ENCODE measurements around the gene BPIFA1.
A peak's percentile ranks its signal among the peaks of the same experiment; 100 is the strongest.

The BPIFA1 gene

DNA sequence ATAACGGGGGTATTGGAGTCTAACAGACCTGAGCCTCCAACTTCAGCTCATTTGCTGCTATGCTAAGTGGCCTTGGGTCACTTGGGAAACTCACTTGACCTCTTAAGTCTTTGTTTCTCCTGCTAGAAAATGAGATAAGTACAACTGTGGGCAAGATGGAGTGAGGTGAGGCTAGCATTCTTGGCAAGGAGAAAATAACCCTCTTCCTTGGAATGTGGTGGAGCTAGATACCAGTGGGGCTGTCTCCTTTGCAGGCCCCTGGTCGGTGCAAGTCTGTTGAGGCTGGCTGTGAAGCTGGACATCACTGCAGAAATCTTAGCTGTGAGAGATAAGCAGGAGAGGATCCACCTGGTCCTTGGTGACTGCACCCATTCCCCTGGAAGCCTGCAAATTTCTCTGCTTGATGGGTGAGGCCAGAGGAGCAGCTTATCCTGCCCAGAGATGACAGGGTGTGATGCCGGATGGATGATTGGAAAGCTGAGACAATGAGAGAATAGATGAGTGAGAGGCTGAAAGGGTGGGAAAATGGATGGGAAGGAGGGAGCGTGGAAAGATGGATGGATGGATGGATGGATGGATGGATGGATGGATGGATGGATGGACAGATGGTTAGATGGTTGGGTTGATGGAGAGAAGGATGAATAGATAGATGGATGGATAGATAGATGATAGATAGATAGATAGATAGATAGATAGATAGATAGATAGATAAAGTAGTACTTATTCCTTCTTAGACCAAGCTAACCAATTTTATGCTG lies 4.4 kb downstream of the BPIFA1 start:
- no peak for DNase-seq (ENCODE audit: low read depth)

DNA sequence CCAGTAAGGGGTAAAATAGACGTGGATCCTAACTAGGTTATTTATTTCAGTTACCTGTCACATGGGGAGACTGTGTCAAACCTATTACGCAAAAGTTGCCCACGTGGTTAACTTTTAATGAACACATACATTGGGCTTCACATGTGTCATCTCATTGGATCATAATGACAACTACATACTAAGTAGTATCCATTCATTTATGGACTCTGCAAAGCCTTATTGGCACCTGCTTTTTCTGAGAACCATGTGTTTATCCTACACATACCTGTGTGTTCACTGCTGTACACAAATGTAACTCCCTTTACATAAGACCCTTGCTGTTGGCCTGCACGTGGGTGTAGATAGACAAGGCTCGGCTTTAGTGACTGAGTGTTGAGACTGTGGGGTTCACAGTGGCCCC lies 5.1 kb downstream of the BPIFA1 start:
- no peak for DNase-seq (ENCODE audit: low read depth)

DNA sequence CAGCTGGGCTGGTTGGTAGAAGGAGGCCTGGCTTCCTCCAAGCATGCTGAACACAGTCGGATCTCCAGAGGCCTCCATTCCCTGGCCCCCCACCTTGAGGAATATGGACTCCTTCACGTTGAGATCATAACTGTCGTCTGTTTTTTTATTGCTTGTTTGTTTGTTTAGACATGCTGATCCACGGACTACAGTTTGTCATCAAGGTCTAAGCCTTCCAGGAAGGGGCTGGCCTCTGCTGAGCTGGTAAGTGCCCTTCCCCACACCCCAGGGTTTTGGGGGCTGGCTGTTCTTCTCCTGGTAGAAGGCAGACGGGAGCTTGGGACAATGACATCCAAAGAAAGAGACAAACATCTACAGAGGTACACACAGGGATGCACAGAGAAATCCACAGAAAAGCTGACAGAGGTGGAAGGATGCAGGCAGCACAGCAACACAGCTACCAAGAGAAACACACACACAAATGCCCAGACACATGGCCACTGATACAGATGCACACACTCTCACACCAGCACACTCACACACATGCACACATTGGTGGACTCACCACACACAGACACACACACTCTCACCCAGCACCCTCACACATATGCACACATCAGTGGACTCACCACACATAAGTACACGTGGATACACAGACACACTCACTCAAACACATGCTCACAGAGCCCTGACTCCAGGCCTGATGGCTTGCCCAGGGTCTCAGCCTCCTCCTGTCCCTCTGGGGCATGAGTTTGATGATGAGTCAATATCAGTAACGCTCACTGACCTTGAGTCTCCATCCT lies 6.7 kb downstream of the BPIFA1 start:
- DNase-seq (ENCODE audit: low read depth) = no peak

DNA sequence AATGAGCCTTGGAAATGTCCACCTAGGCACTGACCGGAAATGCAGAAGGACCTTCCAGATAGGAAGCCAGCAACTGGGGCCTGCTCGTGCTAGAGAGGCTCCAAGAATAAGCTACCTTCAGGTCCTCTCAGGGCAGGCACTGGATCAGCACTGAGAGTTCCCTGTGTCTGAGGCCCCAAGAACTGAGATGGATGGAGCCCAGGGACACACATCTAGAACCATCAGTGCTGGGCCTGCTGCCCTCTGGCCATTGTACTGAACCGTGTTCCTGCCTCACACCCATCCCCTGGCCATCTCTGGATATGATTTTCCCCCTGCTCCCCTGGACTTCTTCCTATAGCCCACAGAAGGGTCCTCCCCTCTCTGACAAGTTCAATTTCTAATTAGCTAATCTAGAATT lies 10.3 kb downstream of the BPIFA1 start:
- no peak for DNase-seq (ENCODE audit: low read depth)

DNA sequence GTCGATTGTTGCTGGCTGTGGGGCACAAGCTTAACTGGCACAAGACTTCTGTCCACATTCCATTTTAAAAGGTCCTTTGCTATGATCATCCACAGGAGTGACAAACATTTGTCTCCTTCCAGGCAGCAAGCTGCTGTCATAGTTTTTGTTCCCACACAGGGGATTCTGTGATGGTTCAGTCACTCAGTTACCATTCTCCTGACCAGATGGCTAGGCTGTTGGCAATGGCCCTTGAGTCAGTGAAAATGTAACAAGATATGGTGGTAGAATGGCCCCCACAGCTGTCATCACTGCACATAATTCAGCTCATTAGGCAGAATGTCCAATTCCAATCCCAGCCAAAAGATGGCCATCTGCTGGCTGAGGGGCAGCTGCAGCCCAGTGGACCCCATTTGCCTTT lies 13.7 kb downstream of the BPIFA1 start:
- no peak for DNase-seq (ENCODE audit: low read depth)

DNA sequence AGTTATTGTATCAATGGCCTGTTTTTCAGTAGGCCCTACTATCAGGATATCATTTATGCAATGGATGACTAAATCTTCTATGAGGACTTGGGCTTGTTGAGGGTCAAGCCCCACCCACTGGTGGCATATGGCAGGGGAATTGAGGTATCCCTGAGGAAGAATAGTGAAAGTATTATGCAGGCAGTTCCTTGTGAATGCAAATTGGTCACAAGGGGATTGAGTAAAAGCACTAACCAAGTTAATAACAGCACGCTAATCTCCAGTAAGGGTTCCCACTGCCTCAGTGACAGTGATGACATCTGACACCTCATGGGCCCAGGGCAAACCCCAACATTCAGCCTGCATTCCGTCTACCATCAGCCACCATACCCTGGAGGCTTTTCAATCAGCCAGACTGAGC lies 14.9 kb downstream of the BPIFA1 start:
- DNase-seq (ENCODE audit: low read depth) = no peak

DNA sequence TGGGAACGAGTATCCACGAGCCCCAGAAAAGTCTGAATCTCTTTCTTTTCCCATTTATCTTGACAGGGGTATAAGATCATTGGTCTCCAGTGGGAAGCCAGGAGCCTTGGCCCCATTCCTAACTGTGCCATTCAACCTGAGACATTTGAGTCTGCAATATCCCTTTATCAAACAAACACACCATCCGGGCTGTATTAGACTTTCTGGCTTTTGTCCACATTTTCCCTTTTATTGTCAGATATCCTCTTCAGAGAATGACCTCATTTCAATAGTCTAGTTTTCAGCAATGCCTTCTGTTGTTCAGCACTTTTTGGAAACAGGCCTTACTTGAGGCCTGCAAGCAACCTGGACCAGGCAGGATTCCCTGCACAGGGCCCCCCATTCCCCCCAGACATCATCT lies 15.7 kb downstream of the BPIFA1 start:
- no peak for DNase-seq (ENCODE audit: low read depth)

DNA sequence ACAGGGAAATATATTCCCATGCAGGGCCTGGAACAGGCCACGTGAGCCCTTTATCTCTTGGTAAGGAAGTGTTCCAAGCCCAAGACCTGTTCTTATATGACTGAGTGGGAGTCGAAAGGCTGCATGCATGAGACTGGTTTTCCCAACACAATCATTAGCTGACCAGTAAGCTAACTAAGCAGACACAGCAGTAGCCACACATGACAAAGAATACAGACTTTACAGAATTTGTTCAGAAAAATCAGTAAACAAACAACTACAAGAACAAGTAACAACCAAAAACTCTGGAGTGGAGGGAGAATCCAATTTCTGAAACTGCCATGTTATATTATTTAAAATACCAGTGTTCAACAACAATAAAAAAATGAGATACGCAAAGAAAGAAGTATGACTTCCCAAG lies 16.7 kb downstream of the BPIFA1 start:
- no peak for DNase-seq (ENCODE audit: low read depth)

DNA sequence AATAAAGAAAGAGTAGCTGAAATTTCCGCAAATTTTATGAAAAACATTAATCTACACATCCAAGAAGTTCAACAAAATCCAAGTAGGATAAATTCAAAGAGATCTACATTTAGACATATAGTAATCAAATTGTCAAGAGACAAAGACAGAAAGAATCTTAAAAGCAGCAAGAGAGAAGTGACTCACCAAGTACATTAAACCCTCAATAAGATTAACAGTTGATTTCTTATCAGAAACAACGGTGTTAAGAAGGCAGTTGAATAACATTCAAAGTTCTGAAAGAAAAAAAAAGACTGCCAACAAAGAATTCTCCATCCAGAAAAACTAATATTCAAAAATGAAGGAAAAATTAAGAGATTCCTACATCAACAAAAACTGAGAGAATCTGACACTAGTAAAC lies 19.2 kb downstream of the BPIFA1 start:
- DNase-seq (ENCODE audit: low read depth) = no peak

DNA sequence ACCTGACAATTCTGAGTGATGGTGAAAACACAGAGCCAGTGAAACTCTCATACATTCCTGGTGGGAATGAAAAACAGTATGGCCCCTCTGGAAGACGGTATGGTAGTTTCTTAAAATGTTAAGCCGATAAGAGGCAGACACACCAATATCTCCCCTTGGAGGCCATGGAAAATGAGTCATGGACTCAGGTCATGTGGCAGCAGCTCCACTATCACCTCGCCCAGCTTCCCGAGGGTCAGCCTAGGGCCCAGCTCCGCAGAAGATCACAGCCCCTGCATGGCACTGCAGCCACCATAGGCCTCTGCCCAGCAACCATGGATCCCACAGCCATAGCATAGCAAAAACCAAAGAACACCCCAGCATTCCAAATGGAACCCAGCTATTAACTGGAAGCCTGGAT lies 21.4 kb downstream of the BPIFA1 start:
- no peak for DNase-seq (ENCODE audit: low read depth)

DNA sequence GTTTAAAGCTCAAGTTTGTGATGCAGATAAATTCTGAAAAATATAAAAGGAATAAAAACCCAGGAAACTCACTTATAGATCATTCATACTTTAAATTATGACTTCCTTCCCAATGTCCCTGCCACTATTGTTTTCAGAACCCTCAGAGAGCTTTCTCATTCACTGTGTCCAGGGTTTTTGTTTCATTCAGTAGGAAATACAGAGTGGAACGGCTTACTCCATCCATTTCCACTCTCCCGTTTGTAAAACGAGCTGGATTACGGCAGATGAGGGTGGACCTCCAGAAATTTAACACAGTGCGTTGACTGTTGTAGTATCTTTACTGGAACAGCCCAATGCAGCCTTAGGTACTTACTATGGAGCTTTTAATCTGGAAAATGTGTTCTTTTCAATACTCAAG lies 23.6 kb downstream of the BPIFA1 start:
- DNase-seq (ENCODE audit: low read depth) = no peak

DNA sequence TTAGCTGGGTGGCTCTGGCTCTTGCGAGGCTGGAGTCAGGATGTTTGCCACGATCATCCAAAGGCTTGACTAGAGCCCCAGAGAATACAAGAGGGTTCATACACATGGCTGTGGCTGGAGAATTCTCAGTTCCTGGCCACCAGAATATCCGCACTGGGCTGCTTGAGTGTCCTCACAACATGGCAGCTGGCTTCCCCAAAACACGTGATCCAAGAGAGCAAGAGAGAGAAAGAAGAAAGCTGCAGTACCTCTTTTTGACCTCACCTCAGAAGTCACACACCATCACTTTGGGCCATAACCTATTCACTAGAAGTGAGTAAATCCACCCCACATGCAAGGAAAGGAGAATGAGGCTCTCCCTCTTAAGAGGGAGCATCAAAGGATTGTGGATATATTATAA lies 25.7 kb downstream of the BPIFA1 start:
- no peak for DNase-seq (ENCODE audit: low read depth)

DNA sequence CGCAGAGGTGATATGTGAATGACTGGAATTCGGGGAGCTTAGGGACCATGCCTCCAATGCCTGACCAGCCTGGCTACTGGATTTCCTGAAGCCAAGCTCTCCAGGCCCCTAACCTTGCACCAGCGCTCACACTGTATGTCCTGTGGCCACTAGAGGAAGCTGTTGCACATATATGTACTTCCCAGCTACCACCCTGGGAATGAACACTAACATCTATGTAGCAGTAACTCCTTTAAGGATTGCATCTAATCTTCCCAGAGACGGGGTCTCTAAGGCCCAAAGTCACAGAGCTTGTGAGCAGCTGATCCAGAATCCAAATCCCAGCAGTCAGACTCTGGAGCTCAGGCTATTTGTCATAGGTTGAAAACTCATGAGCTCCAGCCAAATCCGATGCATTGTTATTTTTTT lies 26.9 kb downstream of the BPIFA1 start:
- DNase-seq (ENCODE audit: low read depth) = peak; percentile 28

DNA sequence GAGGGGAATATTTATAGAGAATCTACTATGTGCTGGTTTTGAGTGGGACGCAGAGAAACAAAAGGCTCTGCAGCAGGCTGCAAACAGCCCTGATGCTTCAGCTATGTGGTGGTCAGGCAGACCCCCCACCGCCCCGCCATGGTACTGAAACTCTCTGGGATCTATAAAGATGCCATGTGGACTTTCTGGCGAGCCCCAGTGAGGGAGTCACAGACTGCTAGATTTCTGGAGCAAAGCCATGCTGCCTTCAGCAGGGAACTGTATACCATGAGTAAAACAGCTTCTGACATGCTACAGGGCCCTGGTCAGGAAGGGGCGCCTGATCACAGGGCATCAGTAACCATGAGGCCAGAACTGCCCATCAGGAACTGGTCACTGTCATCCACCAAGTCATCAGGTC lies 28.0 kb downstream of the BPIFA1 start:
- DNase-seq (ENCODE audit: low read depth) = no peak

DNA sequence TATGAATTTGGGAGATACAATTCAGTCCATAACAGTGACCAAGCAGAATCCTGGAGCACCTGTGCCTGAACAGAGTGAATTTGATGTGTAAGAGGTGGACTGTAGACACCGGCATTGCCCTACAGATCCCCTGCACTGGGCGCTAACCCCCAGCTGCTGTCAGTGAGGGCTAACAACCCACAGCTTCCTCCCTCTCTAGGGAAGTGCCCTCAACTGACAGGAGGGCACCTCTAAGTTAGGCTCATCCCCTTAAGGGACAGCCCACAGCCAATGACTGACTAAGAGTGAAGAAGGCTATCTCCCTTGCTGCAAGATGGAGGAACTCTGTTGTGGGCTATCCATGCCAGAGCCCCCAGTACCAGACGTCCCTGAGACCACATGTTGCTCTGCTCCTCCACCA lies 31.9 kb downstream of the BPIFA1 start:
- no peak for DNase-seq (ENCODE audit: low read depth)

DNA sequence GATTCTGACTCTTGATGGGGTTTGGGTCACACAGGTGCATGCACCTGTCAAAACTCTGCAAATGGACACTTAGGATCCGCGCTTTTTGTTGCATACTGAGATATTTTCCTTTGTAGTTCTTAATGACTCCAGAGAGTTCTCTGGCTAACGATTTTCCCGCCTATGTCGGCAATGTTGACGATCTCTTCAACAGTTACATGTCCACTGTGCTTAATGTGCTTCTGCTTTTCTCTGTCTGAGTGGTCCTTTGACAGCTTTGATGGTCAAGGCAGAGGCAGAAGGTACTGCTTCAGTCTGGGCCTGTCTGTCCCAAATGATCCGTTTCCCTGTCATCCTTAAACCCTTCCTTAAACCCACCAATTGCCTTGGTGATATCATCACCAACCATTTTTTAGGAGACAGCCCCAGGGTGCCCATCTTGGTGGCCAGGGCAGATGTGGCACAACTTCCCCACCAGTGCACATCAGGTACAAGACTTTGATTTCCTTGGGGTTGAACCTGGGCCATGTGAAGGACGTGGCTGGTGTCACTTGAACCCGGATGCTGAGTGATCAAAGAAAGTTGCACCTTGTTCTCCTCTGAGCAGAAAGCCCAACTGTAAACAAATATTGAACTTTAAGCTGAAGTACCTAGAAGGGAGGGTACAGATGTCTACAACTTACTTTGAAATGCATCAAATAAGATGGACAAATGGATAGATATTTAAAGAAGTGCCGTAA lies 36.5 kb downstream of the BPIFA1 start:
- DNase-seq (ENCODE audit: low read depth) = no peak

DNA sequence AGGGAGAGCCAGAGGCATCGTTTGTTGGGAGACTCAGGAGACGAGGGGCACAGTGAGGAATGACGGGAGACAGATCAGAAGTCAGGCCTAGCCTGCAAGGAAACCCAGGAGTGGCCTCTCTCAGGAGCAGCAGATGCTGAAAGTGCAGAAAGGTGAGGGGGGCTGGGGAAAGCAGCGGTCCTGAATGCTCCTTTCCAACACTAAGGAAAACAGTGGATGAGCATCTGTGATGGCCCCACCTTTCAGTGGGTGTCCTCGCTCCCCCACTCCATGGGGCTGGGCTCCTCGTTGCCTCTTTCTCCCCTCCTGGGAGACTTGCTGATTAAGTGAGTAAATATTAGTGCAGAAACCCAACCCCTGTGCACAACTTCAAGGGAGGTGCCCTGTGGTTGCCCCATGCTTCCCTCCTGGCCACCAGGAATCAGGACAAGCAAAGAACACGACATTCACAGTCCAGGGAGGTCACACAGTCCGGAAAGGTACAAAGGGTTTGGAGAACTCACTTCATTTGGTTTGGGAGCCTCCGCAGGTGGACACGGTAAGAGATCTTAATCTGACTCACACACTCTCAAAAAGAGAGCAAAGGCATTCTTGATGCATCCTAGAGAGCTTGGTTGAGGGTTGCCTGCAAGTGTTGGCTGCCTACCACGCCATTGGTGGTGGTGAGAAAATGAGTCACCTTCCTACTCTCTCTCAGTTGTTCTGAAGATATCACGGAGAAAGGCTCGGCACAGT lies 37.5 kb downstream of the BPIFA1 start:
- no peak for DNase-seq (ENCODE audit: low read depth)

DNA sequence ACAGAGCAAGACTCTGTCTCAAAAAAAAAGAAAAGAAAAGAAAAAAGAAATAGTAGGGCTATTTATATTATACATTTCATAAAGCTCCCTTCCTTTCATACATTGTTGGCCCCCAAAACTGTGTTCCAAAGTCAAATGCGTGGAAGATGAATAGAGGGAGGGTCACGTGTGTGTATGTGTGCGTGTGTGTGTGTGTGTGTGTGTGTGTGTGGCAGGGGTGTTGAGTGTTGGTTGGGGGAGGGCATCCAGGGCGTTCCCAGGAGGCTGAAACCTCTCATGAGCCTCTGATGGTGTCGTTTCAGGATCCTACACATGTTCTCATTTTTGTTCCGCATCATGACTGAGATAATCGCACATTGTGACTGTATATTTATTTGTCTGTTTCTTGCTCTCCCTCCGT lies 39.4 kb downstream of the BPIFA1 start:
- no peak for DNase-seq (ENCODE audit: low read depth)

DNA sequence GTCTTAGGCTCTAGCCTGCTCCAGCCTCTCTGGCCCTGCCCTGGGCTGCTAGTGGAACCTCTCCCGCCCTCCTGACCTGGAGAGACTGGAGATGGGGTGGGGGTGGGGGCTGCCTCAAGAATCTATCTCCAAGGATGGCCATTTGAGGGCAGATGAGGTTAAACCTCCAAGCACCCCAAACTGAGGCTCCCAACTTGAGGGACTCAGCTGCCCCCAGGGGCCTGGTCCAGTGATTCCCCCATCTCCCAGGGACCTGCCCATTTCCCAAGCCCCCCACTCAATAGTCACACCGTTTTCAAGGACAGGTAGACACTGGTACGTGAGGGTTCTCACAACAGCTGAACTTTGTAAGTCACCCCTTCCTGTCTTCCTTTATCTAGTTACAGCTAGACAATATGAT lies 40.1 kb downstream of the BPIFA1 start:
- DNase-seq (ENCODE audit: low read depth) = no peak

DNA sequence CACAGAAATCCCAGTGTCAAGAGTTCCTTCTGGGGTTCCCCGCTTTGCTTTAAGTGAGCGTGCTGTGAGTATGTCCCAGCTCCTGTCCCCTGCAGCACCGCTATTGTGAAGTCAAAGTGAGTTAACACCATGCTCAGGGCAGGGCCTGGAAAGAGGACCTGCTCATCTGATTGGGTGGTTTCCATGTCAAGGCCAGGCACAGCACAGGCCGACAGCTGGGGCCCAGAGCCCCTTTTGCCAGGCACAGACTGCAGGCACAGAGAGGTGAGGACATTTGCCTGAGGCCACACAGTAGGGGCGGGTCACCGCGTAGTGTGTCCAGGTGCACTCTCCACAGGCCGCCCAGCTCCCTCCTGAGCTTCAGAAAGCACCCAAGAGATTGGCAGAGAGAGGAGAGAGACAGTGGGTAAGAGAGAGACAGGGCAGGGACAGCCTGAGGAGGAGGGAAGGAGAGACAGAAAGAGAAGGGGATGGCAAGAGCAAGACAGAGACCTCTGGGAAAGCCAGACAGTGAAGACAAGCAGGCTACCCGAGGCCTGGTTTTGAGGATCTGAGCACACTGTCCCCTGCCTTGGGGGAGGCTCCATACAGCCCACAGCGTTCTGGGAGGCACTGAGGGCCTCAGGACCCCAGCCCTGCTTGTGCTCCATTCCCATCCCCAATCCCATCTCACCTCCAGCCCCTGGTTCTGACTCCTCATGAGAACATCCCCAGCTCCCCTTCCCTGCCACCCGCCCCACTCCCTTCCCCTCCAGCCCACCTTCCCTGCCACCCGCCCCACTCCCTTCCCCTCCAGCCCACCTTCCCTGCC lies 40.7 kb downstream of the BPIFA1 start:
- DNase-seq (ENCODE audit: low read depth) = no peak
